MV-4-11 (cell line): ENCODE data around the gene POLR1B.
"Not testable (repeated sequence)": the region's sequence is repeated elsewhere in the genome, so short reads cannot be mapped to it uniquely, and the experiment has no call there.

Source experiments
- DNase-seq: peaks from one replicate; lab custom pipeline; 2025; lab: John Stamatoyannopoulos, UW

POLR1B gene

GRCh38 chr2:112601754-112602153, 59.5 kb downstream of the POLR1B start:
- no peak for DNase-seq

- DNase-seq, result no peak
Observed at GRCh38 chr2:112602917-112603316, 60.7 kb downstream of the POLR1B start.

DNA sequence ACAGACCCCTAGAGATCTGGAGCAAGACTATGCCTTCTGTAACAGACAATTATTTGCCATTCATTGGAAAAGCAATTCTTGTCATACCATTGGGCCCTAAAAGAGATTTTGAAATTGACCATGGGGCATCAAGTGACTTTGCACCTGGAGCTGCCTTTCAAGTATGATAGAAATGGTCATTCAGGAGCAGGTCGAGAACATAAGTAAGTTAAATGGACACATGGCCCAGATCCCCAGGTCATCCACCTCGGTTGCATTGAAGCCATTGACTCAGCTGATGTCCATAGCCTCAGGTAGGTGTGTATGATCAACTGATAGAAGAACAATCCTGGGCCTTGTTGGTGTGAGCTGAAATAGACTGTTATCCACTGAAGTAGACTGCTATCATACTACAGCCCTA, 61.5 kb downstream of the POLR1B start:
- no peak for DNase-seq

GRCh38 chr2:112604952-112605351, 62.7 kb downstream of the POLR1B start:
- no peak for DNase-seq

- no peak for DNase-seq
Observed at GRCh38 chr2:112605926-112606325, 63.7 kb downstream of the POLR1B start.

DNA sequence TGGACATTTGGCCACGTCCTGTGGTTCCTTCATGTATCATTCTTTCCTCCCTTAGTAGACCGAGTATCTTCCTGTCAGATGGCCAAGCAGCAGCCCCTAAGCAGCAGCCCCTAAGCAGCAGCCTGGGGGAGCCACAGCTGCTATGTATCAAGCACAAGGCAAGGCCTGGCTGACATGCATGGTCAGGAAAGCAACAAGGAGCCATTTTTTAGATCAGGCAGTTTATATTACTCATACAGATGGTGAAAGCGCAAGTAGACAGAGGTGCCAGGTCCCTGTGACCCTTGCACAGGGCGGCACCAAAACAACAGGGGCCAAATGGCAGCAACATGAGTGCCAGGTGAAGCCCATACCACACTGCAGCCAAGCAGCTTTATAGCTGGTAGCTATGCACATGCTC, 64.3 kb downstream of the POLR1B start:
- no peak for DNase-seq

DNA sequence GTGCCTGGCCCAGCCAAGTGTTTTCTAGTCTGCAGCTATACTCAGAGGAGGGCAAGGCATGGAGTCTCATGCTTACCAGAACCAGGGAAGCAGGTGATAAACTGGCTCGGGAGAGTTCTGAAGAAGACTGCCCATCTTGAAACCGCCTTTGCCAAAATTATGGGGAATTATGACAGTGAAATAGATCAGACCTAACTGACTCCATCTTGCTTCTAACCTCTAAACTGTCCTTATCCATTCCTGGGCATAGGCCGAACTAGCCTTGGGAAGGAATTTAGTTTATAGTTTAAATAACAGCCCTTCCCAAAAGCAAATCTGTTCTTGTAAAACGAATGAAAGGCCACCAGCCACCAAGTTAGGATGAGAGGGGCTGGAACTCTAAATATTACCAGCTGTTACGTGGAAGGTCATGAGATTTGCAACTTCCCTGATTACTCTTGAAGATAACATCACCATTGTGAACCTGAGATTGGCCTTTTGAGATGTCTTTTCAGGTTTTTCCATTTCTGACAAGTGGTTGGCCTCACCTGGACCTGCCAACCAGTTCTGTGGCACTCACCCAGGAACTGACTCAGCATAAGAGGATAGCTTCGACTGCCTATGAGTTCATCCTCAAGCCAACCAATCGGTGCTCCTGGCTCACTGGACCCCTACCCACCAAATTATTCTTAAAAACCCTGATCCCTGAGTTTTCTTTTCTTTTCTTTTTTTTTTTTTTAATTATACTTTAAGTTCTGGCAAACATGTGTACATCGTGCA, 65.6 kb downstream of the POLR1B start:
- no peak for DNase-seq

- DNase-seq, result not testable (repeated sequence)
Observed at GRCh38 chr2:112609320-112609719, 67.1 kb downstream of the POLR1B start.

GRCh38 chr2:112612283-112612682, 70.0 kb downstream of the POLR1B start:
- DNase-seq, result not testable (repeated sequence)

GRCh38 chr2:112614201-112614840, 72.1 kb downstream of the POLR1B start:
- DNase-seq, result no peak

GRCh38 chr2:112615051-112615450, 72.8 kb downstream of the POLR1B start:
- no peak for DNase-seq

GRCh38 chr2:112615798-112616197, 73.5 kb downstream of the POLR1B start:
- DNase-seq, result not testable (repeated sequence)

DNA sequence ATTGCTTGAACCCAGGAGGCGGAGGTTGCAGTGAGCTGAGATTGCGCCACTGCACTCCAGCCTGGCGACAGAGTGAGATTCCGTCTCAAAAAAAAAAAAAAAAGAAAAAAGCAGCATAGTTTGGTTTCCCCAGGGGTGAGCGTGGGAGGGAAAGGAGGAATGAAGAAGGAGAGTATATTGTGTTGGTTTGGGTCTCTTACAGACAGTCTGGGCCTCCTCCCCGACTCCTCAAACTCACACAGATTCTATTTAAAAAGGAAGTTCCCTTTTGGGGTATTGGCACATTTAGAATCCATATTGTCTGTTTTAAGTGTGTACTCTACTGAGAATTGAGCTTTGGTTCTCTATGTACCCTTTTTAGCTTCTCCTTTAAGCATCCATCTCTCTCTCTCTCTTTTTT, 76.1 kb downstream of the POLR1B start:
- DNase-seq, result peak; percentile 74

GRCh38 chr2:112621790-112622527, 79.7 kb downstream of the POLR1B start:
- no peak for DNase-seq

DNA sequence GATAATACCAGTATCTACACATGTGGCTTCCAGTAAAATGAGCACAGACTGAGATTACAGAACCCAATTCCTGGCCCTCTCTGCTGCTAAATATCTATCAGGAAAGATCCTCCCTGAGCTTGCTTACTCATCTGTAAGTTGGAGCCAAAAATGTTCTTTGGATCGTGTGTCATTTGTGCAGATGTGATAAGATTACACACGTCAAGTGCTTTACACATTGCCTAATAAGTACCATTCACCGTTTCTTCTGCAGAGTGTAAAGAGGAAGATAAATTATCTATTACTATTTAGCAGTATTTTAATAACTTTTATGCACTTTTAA, 80.2 kb downstream of the POLR1B start:
- DNase-seq, result peak; percentile 9

GRCh38 chr2:112623913-112624777, 81.9 kb downstream of the POLR1B start:
- peak; percentile 74 for DNase-seq

- DNase-seq, result no peak
Observed at GRCh38 chr2:112625474-112626114, 83.3 kb downstream of the POLR1B start.

DNA sequence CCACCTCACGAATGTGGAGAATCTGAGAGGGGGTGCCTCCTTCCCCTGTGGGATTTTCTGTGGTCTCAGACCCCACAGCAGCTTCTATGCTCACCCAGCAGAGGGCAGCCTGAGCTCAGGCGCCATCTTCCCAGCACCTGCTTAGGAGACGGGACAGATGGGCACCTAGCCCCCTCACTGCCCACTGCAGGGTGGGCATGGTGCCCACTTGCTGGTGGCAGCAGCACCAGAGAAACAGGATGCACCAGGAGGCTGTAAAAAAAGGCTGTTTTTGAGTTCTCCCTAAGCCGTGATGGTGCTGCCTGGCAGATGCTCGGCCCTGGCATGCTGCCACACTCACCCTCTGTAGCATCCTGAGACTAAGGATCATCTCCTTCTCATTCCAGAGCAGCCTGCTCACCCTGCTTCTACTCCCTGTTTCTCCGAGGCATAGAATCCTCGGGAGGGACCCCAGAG, 84.4 kb downstream of the POLR1B start:
- DNase-seq, result peak; percentile 59
